SU-DHL-6 (cell line): ENCODE data around the gene KSR2.

Source experiments
- H2AFZ ChIP-seq: fragments of 200-600 bp; sonication (generic); 2 replicates; pipeline ENCODE4 v1.6.1; 2014; ENCODE audit warnings: low read depth, mild to moderate bottlenecking, moderate library complexity, mixed read lengths, antibody characterized with exemption, low read length; ENCODE audit not compliant: severe bottlenecking
- H3F3A ChIP-seq: fragments of 200-600 bp; shearing (Covaris generic); 2 replicates; pipeline ENCODE4 v1.6.0; 2016; ENCODE audit warnings: antibody characterized with exemption, mild to moderate bottlenecking; ENCODE audit not compliant: insufficient read depth
- H3K27ac ChIP-seq: fragments of 200-600 bp; sonication (generic); 2 replicates; pipeline ENCODE4 v1.5.1; 2016; ENCODE audit warnings: low read depth, mild to moderate bottlenecking, low read length, moderate library complexity, mixed read lengths
- H3K27me3 ChIP-seq: fragments of 200-600 bp; sonication (generic), shearing (Covaris generic); 2 replicates; pipeline ENCODE4 v1.6.0; 2014; ENCODE audit warnings: mild to moderate bottlenecking, low read length
- H3K36me3 ChIP-seq: fragments of 200-600 bp; sonication (generic); 2 replicates; pipeline ENCODE4 v1.6.1; 2014; ENCODE audit warnings: mild to moderate bottlenecking, low read length, mixed read lengths
- H3K4me2 ChIP-seq: fragments of 300-600, 200-600 bp; shearing (Covaris generic), sonication (generic); 2 replicates; pipeline ENCODE4 v1.6.0; 2014; ENCODE audit warnings: low read length, low read depth, mild to moderate bottlenecking; ENCODE audit not compliant: poor library complexity, severe bottlenecking
- H3K4me3 ChIP-seq: fragments of 200-600 bp; sonication (generic); 2 replicates; pipeline ENCODE4 v1.5.1; 2014; ENCODE audit warnings: antibody characterized with exemption, low read length, mild to moderate bottlenecking, mixed read lengths; ENCODE audit not compliant: insufficient read depth, poor library complexity, severe bottlenecking
- H3K79me2 ChIP-seq: fragments of 200-600 bp; sonication (generic); 2 replicates; pipeline ENCODE4 v1.6.1; 2014; ENCODE audit warnings: mild to moderate bottlenecking, low read length, moderate library complexity; ENCODE audit not compliant: insufficient read depth
- H3K9ac ChIP-seq: fragments of 200-600 bp; sonication (generic); 2 replicates; pipeline ENCODE4 v1.7.0; 2014; ENCODE audit warnings: mild to moderate bottlenecking, low read length
- H3K9me2 ChIP-seq: fragments of 200-600 bp; sonication (generic); replicated peaks from 2 replicates; pipeline ENCODE4 v1.6.1; 2014; ENCODE audit warnings: low read length; ENCODE audit not compliant: insufficient read depth
- H3K9me3 ChIP-seq: fragments of 200-600 bp; sonication (generic); 2 replicates; pipeline ENCODE4 v1.6.1; 2014; ENCODE audit warnings: low read length, mixed read lengths; ENCODE audit not compliant: insufficient read depth
- H4K20me1 ChIP-seq: fragments of 200-600 bp; sonication (generic); 2 replicates; pipeline ENCODE4 v1.6.1; 2014; ENCODE audit warnings: low read depth, mild to moderate bottlenecking, antibody characterized with exemption, low read length, moderate library complexity, mixed read lengths
- CTCF ChIP-seq: fragments of 200-600 bp; sonication (generic); IDR thresholded peaks from one replicate; pipeline ENCODE4 v1.5.1; 2017; ENCODE audit warnings: antibody characterized with exemption, mild to moderate bottlenecking, low read length, moderate library complexity; ENCODE audit not compliant: insufficient read depth, poor library complexity, severe bottlenecking
- EZH2phosphoT487 ChIP-seq: fragments of 200-600 bp; sonication (generic), shearing (Covaris generic); conservative IDR thresholded peaks from 2 replicates; pipeline ENCODE4 v1.6.1; 2018; ENCODE audit warnings: mild to moderate bottlenecking, antibody characterized with exemption, low read length, moderate library complexity, mixed read lengths

Gene KSR2

DNA sequence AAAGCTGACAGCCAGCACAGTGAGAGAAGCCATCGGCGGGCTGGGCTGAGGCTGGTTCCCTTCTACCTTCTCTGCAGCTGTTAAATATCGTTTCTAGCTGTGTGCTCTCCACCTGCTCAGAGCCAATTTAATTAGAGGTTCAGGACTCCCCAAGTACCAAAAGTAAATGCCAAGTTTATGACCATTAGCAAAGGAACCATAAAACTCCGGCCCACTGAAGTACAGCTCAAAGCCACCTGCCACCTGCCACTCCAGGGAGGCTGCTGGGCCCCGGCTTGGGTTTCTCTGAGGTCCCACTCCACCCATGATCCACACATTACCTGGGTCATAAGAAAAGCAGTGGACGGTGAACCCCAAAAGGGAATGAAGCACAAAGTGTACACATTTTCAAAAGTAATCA, 272.8 kb downstream of the KSR2 start:
- no peak overlapping the region for H3K4me2 ChIP-seq
- no peaks in the 10 kb centered on the region for H3K79me2 ChIP-seq
- H3K4me3 ChIP-seq, result no peak overlapping the region
- TF ChIP-seq EZH2phosphoT487, result no peak
- TF ChIP-seq CTCF, result no peak
- no peaks in the 10 kb centered on the region; the same call in 1 of the 2 replicates for H3K27me3 ChIP-seq
- no peaks in the 10 kb centered on the region for H3K36me3 ChIP-seq
- no peak overlapping the region for H3K27ac ChIP-seq
- no peaks in the 10 kb centered on the region for H3K9me3 ChIP-seq
- no peak overlapping the region for H2AFZ ChIP-seq
- H3K9ac ChIP-seq, result no peak overlapping the region
- H3F3A ChIP-seq, result no peaks in the 10 kb centered on the region
- H3K9me2 ChIP-seq, result no peaks in the 10 kb centered on the region; the same call in 1 of the 2 replicates
- H4K20me1 ChIP-seq, result no peaks in the 10 kb centered on the region

DNA sequence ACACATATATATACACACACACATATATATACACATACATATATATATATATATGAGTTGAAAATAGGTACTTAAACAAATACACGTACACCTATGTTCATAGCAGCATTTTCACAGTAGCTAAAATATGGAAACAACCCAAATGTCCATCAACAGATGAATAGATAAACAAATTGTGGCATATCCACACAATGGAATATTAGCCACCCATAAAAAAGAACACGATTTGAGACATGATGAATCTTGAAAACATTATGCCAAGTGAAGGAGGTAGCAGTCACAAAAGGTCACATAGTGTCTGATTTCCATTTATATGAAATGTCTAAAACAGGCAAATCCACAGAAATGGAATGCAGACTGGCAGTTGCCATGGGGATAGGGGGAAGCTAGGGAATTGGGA, 276.3 kb downstream of the KSR2 start:
- TF ChIP-seq EZH2phosphoT487, result no peak
- no peak for TF ChIP-seq CTCF
- Histone ChIP-seq H2AFZ (no peak overlapping the region), H3K36me3 (no peaks in the 10 kb centered on the region), H3K27me3 (no peaks in the 10 kb centered on the region), H3K9me3 (no peaks in the 10 kb centered on the region), H3K79me2 (no peaks in the 10 kb centered on the region), H3K27ac (no peak overlapping the region), H3F3A (no peaks in the 10 kb centered on the region), H3K9me2 (no peaks in the 10 kb centered on the region; the same call in 1 of the 2 replicates), H4K20me1 (no peaks in the 10 kb centered on the region), H3K4me2 (no peak overlapping the region), H3K9ac (no peak overlapping the region), H3K4me3 (no peak overlapping the region)

DNA sequence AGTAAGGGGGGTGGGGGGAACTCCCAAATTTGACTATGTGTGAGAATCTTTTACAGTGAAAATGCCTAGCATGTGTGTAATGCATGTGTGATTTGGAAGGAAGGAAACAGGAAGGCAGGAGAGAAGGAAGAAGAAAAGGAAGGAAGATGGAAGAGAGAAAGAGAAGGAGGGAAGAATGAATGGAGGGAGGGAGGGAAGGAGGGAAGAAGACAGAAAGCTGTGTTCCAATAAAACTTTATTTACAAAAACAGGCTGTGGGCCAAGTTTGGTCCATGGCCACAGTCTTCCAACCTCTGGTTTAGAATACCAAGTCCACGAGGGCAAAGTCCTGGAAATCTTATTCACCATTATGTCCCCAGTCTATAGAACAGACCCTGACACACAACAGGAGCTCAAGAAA, 278.9 kb downstream of the KSR2 start:
- Histone ChIP-seq H3K4me3 (no peak overlapping the region), H3K9ac (no peak overlapping the region), H3F3A (no peaks in the 10 kb centered on the region), H3K9me3 (no peaks in the 10 kb centered on the region), H3K36me3 (no peaks in the 10 kb centered on the region), H2AFZ (no peak overlapping the region), H3K9me2 (no peaks in the 10 kb centered on the region; the same call in 1 of the 2 replicates), H3K27ac (no peak overlapping the region), H3K79me2 (no peaks in the 10 kb centered on the region), H3K4me2 (no peak overlapping the region), H3K27me3 (no peaks in the 10 kb centered on the region), H4K20me1 (no peaks in the 10 kb centered on the region)
- no peak for TF ChIP-seq EZH2phosphoT487
- TF ChIP-seq CTCF, result no peak

DNA sequence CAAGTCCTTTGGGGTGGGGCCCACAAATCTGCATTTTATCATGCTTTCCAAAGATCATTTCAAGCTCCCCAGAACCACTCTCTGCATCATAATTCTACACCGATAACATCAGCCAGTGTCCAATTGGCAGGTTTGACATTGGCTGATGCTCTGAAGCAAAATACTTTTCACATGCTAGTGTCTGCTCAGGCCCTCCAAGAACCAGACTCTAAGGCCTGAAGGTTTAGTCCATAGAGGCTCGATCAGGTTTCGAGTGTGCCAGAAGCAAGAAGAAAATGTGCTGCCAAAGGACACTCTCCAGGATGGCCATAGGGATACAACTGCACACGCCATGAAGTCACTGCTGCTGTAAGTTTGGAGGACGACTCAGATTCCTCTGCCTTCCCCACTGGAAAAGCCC, 280.3 kb downstream of the KSR2 start:
- H2AFZ ChIP-seq, result no peak overlapping the region
- H3K9me2 ChIP-seq, result no peaks in the 10 kb centered on the region; the same call in 1 of the 2 replicates
- no peaks in the 10 kb centered on the region for H3K36me3 ChIP-seq
- no peak overlapping the region for H3K27ac ChIP-seq
- no peaks in the 10 kb centered on the region for H3K9me3 ChIP-seq
- no peaks in the 10 kb centered on the region for H3K27me3 ChIP-seq
- no peaks in the 10 kb centered on the region for H4K20me1 ChIP-seq
- H3K9ac ChIP-seq, result no peak overlapping the region
- H3K4me3 ChIP-seq, result no peak overlapping the region
- TF ChIP-seq EZH2phosphoT487, result no peak
- TF ChIP-seq CTCF, result no peak
- no peaks in the 10 kb centered on the region for H3K79me2 ChIP-seq
- no peaks in the 10 kb centered on the region for H3F3A ChIP-seq
- no peak overlapping the region for H3K4me2 ChIP-seq
